ENCODE measurements around the gene LGALS3BP.

- no peak for TF ChIP-seq CTCF (IDR thresholded peaks at IDR 0.05; ENCODE audit: low read depth, low read length, missing input control)
- TF ChIP-seq, protein P1, sequence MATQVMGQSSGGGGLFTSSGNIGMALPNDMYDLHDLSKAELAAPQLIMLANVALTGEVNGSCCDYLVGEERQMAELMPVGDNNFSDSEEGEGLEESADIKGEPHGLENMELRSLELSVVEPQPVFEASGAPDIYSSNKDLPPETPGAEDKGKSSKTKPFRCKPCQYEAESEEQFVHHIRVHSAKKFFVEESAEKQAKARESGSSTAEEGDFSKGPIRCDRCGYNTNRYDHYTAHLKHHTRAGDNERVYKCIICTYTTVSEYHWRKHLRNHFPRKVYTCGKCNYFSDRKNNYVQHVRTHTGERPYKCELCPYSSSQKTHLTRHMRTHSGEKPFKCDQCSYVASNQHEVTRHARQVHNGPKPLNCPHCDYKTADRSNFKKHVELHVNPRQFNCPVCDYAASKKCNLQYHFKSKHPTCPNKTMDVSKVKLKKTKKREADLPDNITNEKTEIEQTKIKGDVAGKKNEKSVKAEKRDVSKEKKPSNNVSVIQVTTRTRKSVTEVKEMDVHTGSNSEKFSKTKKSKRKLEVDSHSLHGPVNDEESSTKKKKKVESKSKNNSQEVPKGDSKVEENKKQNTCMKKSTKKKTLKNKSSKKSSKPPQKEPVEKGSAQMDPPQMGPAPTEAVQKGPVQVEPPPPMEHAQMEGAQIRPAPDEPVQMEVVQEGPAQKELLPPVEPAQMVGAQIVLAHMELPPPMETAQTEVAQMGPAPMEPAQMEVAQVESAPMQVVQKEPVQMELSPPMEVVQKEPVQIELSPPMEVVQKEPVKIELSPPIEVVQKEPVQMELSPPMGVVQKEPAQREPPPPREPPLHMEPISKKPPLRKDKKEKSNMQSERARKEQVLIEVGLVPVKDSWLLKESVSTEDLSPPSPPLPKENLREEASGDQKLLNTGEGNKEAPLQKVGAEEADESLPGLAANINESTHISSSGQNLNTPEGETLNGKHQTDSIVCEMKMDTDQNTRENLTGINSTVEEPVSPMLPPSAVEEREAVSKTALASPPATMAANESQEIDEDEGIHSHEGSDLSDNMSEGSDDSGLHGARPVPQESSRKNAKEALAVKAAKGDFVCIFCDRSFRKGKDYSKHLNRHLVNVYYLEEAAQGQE (IDR thresholded peaks at IDR 0.05), result no peak
- no peak for TF ChIP-seq GABPA (IDR thresholded peaks at IDR 0.05 in 1 of 2, conservative IDR thresholded peaks at IDR 0.05 in 1 of 2)
- no peak for TF ChIP-seq JUND (IDR thresholded peaks at IDR 0.05)
These were observed 43.5 kb upstream of the LGALS3BP start for GRCh38 chr17:79023180-79023705.
